PC-3 (cell line): ENCODE data around the gene ECSIT.

Source experiments
- CTCF ChIP-seq: fragments of 300-600 bp; sonication (generic); conservative IDR thresholded peaks from 2 replicates; pipeline ENCODE4 v1.5.1; 2017; ENCODE audit warnings: antibody characterized with exemption, low read depth, mild to moderate bottlenecking, low read length
- EZH2 ChIP-seq: fragments of 300-600 bp; sonication (generic); IDR thresholded peaks from one replicate; pipeline ENCODE4 v1.6.1; 2017; ENCODE audit warnings: antibody characterized with exemption, mild to moderate bottlenecking, low read length; ENCODE audit not compliant: unreplicated experiment
- EZH2phosphoT487 ChIP-seq: fragments of 300-600 bp; sonication (generic); IDR thresholded peaks from 2 replicates; pipeline ENCODE4 v1.6.1; 2018; ENCODE audit warnings: mild to moderate bottlenecking, antibody characterized with exemption, low read length, borderline replicate concordance

GRCh38 chr19:11463391-11463790 lies 65.5 kb downstream of the ECSIT start:
- TF ChIP-seq EZH2 (no peak), CTCF (no peak), EZH2phosphoT487 (no peak)
